Measurements from ENCODE around the gene TCP1. TPM values are rescaled to one million over a fixed set of nuclear protein-coding genes. Genes with fewer than 3 reads are reported as not detected.
"Not testable (repeated sequence)": the region's sequence is repeated elsewhere in the genome, so short reads cannot be mapped to it uniquely, and the experiment has no call there.

Gene TCP1
- total RNA-seq, 1 experiment from 2014 or later: 83.4 TPM

DNA sequence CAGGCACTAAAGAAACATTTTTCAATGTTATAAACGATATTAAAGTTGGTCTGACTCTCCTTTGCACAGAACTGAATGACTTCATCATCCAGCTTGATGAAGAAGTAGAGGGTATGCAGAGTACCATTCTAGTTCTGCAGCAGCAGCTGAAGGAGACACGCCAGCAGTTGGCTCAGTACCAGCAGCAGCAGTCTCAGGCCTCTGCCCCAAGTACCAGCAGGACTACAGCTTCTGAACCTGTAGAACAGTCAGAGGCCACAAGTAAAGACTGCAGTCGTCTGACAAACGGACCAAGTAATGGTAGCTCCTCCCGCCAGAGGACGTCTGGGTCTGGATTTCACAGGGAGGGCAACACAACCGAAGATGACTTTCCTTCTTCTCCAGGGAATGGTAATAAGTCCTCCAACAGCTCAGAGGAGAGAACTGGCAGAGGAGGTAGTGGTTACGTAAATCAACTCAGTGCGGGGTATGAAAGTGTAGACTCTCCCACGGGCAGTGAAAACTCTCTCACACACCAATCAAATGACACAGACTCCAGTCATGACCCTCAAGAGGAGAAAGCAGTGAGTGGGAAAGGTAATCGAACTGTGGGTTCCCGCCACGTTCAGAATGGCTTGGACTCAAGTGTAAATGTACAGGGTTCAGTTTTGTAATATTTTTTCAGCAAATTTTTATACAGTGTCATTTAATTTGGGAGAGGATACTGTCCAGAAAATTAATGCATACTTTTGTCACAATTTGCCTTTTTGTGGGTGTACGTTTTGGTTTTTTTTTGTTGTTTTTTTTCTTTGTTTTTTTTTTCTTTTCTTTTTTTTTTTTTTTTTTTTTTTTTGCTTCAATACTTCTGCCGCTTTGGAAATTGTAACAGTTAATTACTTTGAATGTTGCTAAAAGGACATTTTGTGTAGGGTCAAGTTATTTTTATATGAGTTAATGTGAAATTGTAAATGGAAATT is 34.2 kb downstream of the TCP1 start:
- DNase-seq (ENCODE audit: low read depth): no peak
- in situ Hi-C loops (cut with HindIII; ENCODE audit: low pct_unique_long_range_greater_than_20kb, low sequenced_read_pairs): no loop called here

DNA sequence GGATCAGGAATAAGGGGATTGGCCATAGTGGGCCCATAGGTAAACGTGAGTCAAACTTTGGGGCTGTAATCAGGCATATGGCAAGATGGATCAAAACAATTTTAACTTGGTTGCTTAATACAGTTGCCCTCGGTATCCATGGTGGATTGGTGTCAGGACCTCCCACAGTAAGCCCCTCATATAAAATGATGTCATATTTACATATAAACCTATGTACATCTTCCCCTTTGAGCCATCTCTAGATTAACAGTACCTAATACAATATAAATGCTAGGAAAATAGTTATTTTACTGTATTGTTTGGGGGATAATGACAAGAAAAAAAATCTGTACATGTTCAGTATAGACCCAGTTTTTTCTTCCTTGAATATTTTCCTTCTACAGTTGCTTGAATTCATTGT is 35.0 kb downstream of the TCP1 start:
- in situ Hi-C loops (cut with HindIII; ENCODE audit: low pct_unique_long_range_greater_than_20kb, low sequenced_read_pairs): no loop called here
- no peak for DNase-seq (ENCODE audit: low read depth)

DNA sequence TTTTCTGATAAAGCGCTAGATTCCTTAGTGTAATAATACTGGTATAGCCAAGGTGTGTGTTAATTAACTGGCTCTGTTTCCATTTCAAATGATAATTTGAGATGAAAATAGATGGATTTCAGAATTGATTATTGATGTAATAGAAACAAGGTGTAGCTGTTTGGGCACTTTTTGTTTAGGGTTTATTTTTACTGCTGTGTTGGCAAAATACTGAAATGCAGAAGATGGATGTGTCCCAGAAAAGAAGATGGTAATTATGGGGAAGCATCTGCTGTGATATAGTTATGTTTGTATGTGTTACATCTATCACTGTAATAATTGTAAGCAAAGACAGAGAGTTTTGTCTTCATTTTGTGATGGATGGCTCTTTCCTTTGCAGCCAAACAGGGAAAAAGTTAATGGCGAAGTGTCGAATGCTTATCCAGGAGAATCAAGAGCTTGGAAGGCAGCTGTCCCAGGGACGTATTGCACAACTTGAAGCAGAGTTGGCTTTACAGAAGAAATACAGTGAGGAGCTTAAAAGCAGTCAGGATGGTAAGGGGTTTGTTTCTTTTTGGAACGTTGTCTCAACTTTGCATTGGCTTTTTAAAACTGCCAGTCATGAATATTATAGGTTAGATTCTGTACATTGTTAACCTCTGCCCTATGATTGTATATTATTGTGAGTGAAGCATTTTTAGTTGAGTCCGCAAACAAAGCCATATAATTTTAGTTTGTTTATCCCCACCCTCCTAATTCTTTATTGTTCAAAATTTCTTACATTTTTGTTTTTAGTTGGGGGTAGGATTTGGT is 36.1 kb downstream of the TCP1 start:
- in situ Hi-C loops (cut with HindIII; ENCODE audit: low pct_unique_long_range_greater_than_20kb, low sequenced_read_pairs): no loop called here

DNA sequence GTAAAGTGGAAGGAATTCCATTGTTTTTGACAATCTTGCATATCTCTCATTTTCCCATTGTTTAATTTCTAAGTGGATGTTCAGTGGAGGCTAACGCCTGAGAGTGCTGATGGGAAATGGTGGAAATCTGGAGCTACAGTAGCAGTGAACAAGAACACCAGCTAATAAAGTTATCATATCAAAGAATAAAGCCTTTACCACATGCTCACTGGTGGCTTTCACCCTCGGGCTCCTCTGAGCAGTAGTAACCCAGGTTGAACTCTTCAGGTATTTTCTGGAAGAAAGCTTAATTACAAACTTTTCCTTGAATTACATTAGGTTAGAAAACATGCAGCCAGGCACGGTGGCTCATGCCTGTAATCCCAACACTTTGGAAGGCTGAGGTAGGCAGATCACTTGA is 38.0 kb downstream of the TCP1 start:
- in situ Hi-C loops (cut with HindIII; ENCODE audit: low pct_unique_long_range_greater_than_20kb, low sequenced_read_pairs): no loop called here
- no peak for DNase-seq (ENCODE audit: low read depth)

More for the DNA sequence above, 36.1 kb downstream of the TCP1 start:
- no peak for DNase-seq (ENCODE audit: low read depth)

DNA sequence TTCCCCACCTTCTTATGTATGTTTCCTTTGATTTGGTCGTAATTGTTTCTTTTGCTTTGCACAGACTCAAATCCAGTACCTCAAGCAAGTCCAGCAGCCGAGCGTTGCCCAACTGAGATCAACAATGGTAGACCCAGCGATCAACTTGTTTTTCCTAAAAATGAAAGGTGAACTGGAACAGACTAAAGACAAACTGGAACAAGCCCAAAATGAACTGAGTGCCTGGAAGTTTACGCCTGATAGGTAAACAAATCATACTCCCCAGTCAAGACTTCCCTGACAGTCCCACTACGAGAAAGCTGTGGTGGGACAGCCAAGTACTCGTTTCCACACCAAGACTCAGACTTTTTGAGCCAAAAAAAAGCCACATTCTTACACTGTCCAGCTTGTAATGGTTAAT is 41.3 kb downstream of the TCP1 start:
- DNase-seq (ENCODE audit: low read depth); in situ Hi-C loops (cut with HindIII; ENCODE audit: low pct_unique_long_range_greater_than_20kb, low sequenced_read_pairs): not testable (repeated sequence)

DNA sequence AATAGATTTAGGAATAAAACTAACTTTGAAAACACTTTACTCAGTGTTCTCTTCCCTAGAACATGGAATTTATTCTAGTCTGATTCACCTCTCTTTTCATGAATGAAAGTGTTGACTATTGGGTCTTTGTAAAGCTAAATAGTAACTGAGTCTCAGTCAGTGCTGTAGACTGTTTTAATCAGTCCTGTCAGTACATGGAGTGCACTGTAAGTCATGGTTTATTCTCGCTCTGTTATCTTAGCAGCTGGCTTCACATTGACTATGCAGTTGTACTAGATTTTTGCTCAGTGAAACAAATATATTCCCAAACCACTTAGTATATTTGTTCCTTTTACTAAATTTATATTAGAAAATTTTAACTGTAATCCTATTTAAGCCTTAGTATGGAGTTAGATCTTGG is 42.6 kb downstream of the TCP1 start:
- in situ Hi-C loops (cut with HindIII; ENCODE audit: low pct_unique_long_range_greater_than_20kb, low sequenced_read_pairs): no loop called here

DNA sequence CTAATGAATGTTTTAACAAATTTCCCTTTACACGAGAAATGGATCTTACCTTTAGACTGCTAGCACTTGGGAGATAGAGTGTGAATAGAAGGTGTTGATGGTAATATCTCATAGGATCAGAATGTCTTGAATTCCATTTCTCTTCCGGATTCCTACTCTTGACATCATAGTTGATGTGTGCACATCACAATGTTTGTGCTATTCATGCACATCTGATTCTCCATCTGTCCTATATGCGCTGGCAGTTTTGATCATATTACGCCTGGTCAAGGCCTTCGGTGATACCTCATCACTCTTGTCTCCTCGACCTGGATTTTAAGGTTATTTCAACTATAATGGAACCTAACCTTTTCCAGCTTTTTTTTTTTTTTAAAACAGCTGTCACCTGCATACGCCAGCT is 44.3 kb downstream of the TCP1 start:
- in situ Hi-C loops (cut with HindIII; ENCODE audit: low pct_unique_long_range_greater_than_20kb, low sequenced_read_pairs): no loop called here
- no peak for DNase-seq (ENCODE audit: low read depth)

More for the DNA sequence above, 42.6 kb downstream of the TCP1 start:
- DNase-seq (ENCODE audit: low read depth): no peak

DNA sequence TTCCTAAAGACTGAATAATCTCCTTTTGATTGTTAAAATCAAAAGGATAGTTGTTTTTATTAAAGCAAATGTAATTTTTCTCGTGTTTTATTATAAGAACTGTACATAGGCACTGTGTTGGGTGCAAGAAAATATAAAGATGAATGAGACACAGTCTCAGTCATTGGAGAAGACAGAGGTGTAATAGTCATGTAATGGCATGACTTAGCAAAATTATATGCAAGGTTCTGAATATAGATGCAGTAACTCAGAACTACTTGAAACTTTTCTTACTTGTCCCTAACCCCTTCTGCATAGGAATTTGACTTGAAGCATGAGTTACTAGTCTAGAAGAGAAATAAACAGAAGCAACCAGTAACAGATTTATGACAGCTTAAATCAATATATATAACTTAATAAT is 47.2 kb downstream of the TCP1 start:
- in situ Hi-C loops (cut with HindIII; ENCODE audit: low pct_unique_long_range_greater_than_20kb, low sequenced_read_pairs): no loop called here
- no peak for DNase-seq (ENCODE audit: low read depth)

DNA sequence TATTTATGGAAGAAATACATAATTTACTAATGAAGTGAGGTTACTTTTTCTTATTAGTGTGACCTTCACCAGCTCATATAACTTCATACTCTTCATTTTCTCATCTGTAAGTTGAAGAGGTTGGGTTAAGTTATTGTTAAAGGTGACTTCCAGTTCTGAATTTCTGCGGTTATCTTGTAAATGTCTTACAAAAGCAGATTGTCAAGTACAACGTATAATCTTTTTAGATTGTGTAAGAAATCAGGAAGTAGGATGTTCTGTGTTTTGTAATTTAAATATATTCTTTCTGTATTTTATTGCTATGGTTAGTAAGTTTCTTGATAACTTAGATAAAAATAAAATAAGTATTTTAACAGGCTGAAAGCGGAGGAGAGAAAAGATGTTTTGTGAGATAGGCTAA is 50.1 kb downstream of the TCP1 start:
- no peak for DNase-seq (ENCODE audit: low read depth)
- in situ Hi-C loops (cut with HindIII; ENCODE audit: low pct_unique_long_range_greater_than_20kb, low sequenced_read_pairs): no loop called here

DNA sequence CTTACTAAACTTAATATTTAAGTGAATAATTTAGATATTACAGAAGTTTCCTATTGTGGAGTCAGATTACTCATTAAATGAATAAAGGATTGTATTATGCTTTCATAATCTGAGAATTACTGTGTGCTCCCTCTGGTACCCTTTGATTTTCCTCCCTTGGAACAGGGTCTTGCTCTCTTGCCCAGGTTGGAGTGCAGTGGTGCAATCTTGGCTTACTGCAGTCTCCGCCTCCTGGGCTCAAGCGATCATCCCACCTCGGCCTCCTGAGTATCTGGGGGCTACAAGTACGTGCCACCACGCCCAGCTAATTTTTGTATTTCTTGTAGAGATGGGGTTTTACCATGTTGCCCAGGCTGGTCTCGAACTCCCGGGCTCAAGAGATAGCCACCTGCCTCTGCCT is 52.5 kb downstream of the TCP1 start:
- no peak for DNase-seq (ENCODE audit: low read depth)
- in situ Hi-C loops (cut with HindIII; ENCODE audit: low pct_unique_long_range_greater_than_20kb, low sequenced_read_pairs): no loop called here

DNA sequence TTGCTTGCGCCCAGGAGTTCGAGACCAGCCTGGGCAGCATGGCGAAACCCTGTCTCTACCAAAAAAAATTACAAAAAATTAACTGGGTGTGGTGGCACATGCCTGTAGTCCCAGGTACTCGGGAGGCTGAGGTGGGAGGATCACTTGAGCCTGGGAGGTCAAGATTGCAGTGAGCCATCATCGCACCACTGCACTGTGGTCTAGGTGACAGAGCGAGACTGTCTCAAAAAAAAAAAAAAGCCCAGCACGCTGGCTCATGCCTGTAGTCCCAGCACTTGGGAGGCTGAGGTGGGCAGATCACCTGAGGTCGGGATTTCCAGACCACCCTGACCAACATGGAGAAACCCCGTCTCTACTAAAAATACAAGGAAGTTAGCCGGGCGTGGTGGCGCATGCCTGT is 56.0 kb downstream of the TCP1 start:
- DNase-seq (ENCODE audit: low read depth); in situ Hi-C loops (cut with HindIII; ENCODE audit: low pct_unique_long_range_greater_than_20kb, low sequenced_read_pairs): not testable (repeated sequence)

DNA sequence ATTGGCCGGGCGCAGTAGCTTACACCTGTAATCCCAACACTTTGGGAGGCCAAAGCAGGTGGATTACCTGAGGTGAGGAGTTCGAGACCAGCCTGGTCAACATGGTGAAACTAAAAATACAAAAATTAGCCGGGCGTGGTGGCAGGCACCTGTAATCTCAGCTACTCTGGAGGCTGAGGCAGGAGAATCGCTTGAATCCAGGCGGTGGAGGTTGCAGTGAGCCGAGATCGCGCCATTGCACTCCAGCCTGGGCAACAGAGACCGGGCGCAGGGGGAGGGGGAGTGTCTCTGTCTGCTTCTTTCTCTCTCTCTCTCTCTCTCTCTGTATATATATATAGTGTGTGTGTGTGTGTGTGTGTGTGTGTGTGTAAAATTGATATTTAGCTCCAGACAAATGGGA is 56.9 kb downstream of the TCP1 start:
- in situ Hi-C loops (cut with HindIII; ENCODE audit: low pct_unique_long_range_greater_than_20kb, low sequenced_read_pairs); DNase-seq (ENCODE audit: low read depth): not testable (repeated sequence)

DNA sequence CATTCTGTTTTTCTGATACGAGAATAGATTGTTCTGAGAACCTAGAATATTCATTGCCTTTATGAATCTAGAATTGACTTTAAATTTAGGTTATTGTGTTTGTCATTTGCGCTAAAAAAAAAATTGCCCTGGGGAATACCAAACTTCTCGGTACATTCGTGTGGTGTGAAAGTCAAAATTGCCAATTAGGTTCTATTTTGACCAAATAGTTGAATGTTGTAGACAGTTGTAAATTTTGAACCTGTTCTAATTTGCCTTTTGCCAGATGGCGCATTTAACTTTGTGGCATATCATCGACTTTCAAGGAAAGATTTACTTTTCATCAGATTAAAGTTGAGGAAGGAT is 59.1 kb downstream of the TCP1 start:
- no peak for DNase-seq (ENCODE audit: low read depth)
- in situ Hi-C loops (cut with HindIII; ENCODE audit: low pct_unique_long_range_greater_than_20kb, low sequenced_read_pairs): no loop called here

DNA sequence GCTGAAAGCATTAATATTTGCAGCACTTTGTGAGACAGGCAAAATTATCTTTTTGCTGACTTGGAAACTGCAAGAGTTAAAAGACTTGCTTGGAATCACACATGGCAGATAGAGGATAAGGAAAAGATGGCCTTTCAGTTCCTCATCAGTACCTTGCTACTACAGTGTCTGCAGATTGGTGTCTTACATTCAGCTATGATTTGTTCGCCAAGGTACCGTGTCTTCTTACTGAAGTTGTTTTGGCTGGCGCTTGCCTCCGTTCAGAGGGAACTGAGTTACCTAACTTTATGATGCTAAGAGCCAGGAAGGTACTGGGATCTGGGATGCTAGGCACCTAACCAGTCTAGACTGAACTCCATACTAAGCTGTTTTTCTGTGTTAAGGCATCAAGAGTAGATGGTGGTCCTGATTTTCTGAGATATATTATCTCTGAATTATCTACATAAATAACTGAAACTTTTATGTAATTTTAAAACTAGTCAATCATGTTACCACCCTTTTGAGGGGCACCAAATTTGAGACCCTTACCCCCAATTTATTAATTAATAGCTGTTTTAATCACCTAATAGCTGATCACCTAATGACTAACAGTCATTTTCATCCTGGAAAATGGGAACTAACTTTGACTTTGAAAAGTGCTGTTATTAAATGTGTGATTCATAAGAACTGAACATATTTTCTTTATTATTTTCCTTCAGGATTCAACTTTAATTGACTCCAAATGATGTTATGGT is 59.6 kb downstream of the TCP1 start:
- DNase-seq (ENCODE audit: low read depth): no peak
- in situ Hi-C loops (cut with HindIII; ENCODE audit: low pct_unique_long_range_greater_than_20kb, low sequenced_read_pairs): no loop called here

DNA sequence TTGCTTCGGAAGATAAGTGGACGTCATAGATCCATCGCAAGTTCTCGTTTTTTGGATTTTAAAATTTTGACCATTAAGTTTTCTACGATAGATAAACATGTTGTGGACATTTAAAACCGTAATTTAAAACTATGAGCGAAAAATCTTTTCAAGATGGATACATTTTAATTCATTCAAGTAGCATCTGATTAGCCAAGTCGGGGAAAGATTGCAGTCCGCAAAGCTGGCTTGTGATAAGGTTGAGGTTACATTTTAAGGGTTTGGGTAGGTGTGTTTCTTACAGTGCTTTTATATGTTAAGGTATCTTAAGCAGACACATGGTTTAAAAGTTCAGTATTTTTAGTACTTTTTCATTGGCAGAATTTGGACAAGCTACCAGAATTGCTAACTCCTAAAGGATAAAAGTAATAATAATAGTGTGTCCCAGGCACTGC is 60.9 kb downstream of the TCP1 start:
- in situ Hi-C loops (cut with HindIII; ENCODE audit: low pct_unique_long_range_greater_than_20kb, low sequenced_read_pairs): no loop called here
- no peak for DNase-seq (ENCODE audit: low read depth)
